ENCODE results near the gene ARHGEF26.

DNA sequence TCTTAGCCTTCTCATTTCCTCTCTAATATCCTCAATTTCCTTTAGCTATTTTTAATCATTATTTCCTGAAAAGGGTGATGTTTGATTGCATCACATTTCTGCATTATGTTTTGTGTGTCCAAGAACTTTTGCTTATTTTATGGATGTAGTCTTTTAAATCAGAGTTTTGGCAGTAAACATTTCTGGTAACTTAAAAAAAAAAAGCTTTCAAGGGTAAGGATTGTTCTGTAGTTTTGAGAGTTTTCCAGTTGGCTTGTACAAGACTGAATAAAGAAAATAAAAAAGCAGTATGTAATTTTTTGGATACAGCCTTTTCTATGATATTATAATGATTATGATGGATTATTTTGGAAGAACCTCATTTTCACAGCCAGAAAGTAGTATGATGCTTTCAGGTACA, 103.7 kb downstream of the ARHGEF26 start:
- no peak for TF ChIP-seq ZNF512 (CRISPR knock-in tag; IDR thresholded peaks at IDR 0.05; ENCODE audit: borderline replicate concordance)
- TF ChIP-seq CTCF (IDR thresholded peaks at IDR 0.05), result no peak

Measured in WTC11 (cell line).